Activated T-helper 2 cell treated with anti-CD3 and anti-CD28 coated beads, Interferon-gamma antibody, Interleukin-2, Interleukin-4, amounts not matched to agents 10 μg/mL and 5 μg/mL and 100 μg/mL, durations not matched to agents 14 hours and 24 hours and 36 hours (primary cell): ENCODE measurements around the gene MGMT. TPM values are rescaled to one million over a fixed set of nuclear protein-coding genes. Genes with fewer than 3 reads are reported as not detected.

ENCODE experiments used
- DNase-seq: peaks from one replicate; pipeline ENCODE4 v3.0.0; 2021; ENCODE audit warnings: low spot score
- H3K27ac Mint-ChIP-seq: one replicate; pipeline ENCODE4 v1.8.0; 2021; ENCODE audit warnings: mixed read lengths
- H3K27me3 Mint-ChIP-seq: one replicate; pipeline ENCODE4 v1.8.0; 2021; ENCODE audit warnings: low read depth, mixed read lengths
- H3K36me3 Mint-ChIP-seq: one replicate; pipeline ENCODE4 v1.8.0; 2021; ENCODE audit warnings: low read depth, mixed read lengths
- H3K4me1 Mint-ChIP-seq: one replicate; pipeline ENCODE4 v1.8.0; 2021; ENCODE audit warnings: low read depth, mixed read lengths
- H3K4me3 Mint-ChIP-seq: one replicate; pipeline ENCODE4 v1.8.0; 2021; ENCODE audit warnings: low read depth, mild to moderate bottlenecking, moderate library complexity, mixed read lengths
- H3K9me3 Mint-ChIP-seq: one replicate; pipeline ENCODE4 v1.8.0; 2021; ENCODE audit warnings: mixed read lengths
- intact Hi-C: fragments of 100-400 bp; cut with micrococcal nuclease; formaldehyde crosslinking; loops from one replicate; pipeline ENCODE4 v1.15.1; 2023
- total RNA-seq: library from RNA; stranded (reverse); gene quantifications from 2 replicates; pipeline ENCODE4 v1.2.3, GENCODE V29; 2022

The MGMT gene
- total RNA-seq, 1 donor from 2014 or later = 15.8 TPM

- Mint-ChIP-seq H3K4me1 (no peaks in the 10 kb centered on the region), H3K27me3 (no peaks in the 10 kb centered on the region), H3K4me3 (no peak overlapping the region), H3K27ac (no peak overlapping the region), H3K36me3 (no peaks in the 10 kb centered on the region), H3K9me3 (no peaks in the 10 kb centered on the region)
- DNase-seq = no peak
- intact Hi-C loops = no loop called here
Observed at GRCh38 chr10:129679207-129679606, 212.2 kb downstream of the MGMT start.

DNA sequence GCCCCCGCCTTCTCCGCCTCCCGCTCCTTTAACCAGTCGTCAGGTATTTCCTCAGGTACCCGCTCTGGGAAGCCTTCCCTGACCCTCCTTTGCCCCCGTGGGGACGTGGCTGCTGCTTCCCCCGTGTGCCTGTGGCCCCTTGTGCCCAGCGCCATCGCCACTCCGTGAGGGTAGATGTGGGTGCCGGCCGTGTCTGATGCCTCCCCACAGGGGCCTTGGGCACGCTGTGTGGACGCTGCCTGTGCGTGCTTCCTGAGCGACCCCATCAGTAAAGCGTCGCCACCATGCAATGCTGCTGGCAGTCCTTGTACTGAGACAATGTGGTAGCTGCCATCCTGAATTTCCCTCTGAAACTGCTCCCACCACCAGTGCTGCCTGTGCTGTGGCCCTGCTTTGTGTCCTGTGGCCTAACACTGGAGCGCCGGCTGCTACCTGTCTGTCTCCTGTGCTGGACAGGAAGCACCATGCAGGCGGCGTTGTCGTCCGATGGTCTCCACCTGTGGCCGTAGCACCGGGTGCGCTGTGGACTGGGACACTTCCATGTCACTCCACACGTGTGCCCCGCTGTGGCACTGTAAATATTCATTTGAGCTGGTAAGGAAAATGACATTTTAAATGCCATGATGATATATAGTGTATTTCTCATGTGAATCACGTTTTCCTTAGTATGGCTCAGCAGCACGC lies 213.8 kb downstream of the MGMT start:
- Mint-ChIP-seq H3K4me3 (no peak overlapping the region), H3K27ac (no peak overlapping the region)

GRCh38 chr10:129681856-129682255 lies 214.8 kb downstream of the MGMT start:
- H3K9me3 Mint-ChIP-seq = no peaks in the 10 kb centered on the region
- no peak overlapping the region for H3K27ac Mint-ChIP-seq
- no peak overlapping the region for H3K4me3 Mint-ChIP-seq
- H3K36me3 Mint-ChIP-seq = no peaks in the 10 kb centered on the region
- no peaks in the 10 kb centered on the region for H3K27me3 Mint-ChIP-seq
- intact Hi-C loops = no loop called here
- H3K4me1 Mint-ChIP-seq = no peaks in the 10 kb centered on the region
- no peak for DNase-seq

More for the DNA sequence above, 213.8 kb downstream of the MGMT start:
- no peaks in the 10 kb centered on the region for H3K9me3 Mint-ChIP-seq
- no peaks in the 10 kb centered on the region for H3K36me3 Mint-ChIP-seq
- no peak for DNase-seq
- H3K27me3 Mint-ChIP-seq = no peaks in the 10 kb centered on the region
- no peaks in the 10 kb centered on the region for H3K4me1 Mint-ChIP-seq
- intact Hi-C loops = no loop called here

DNA sequence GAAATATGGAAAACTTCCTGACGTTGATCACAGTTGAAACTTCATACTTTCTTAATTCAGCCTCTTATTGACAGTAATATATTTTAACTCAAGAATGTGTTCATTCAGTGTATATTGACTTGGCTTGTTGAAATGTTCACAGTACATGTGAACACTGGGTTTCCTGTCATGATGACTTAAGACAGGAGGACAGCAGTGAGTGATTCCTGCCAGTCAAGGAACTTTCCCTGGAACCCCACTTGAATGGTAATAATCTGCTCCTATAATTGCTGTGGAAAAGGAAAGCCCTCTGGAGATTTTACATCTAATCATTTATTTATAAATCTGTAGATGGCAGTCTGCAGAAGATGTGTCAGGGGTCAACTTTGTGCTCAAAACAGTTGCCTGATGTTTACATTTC lies 216.5 kb downstream of the MGMT start:
- H3K4me3 Mint-ChIP-seq = no peak overlapping the region
- no peak overlapping the region for H3K27ac Mint-ChIP-seq
- no peak for DNase-seq
- no peaks in the 10 kb centered on the region for H3K36me3 Mint-ChIP-seq
- intact Hi-C loops = no loop called here
- no peaks in the 10 kb centered on the region for H3K27me3 Mint-ChIP-seq
- no peaks in the 10 kb centered on the region for H3K9me3 Mint-ChIP-seq
- no peaks in the 10 kb centered on the region for H3K4me1 Mint-ChIP-seq

DNA sequence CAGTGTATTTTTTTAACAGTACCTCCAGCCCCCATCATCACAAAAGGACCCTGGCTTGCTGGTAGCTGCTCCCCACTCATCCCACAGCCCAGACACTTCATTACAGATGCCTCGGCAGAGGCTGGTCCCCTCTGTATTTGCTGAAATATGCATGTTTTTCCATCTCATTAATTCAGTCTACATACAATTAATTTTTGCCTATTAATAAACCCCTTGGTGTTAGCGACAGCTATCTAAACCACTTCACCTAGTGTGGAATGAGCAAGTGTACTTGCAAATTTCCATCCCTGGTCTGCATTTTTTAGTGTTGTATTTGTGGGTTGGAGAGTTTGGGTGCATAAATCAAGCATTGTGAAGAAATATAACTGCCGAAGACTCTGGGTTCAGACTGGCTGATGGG lies 216.9 kb downstream of the MGMT start:
- no peaks in the 10 kb centered on the region for H3K36me3 Mint-ChIP-seq
- DNase-seq = no peak
- H3K9me3 Mint-ChIP-seq = no peaks in the 10 kb centered on the region
- no peak overlapping the region for H3K27ac Mint-ChIP-seq
- intact Hi-C loops = no loop called here
- no peak overlapping the region for H3K4me3 Mint-ChIP-seq
- H3K27me3 Mint-ChIP-seq = no peaks in the 10 kb centered on the region
- no peaks in the 10 kb centered on the region for H3K4me1 Mint-ChIP-seq

DNA sequence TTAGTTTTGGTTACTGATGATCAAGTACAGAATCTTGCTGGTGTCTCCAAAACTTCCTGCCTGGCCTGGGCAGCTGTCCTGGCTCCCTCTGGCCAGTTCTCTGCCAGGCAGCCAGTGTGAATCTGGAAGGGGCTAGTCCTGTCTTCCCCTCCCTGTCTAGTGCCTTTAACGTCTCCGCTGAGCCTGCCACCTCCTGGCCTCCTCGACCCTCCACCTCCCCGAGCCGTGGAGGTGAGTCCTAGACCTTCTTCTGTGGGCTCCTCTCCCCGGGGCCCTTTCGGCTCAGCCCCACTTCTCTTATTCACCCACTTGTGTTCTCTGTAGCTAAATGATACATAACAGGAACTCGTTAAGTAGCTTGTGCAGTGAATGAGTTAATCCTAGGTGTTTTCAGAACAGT lies 218.2 kb downstream of the MGMT start:
- no peak overlapping the region for H3K4me3 Mint-ChIP-seq
- no peaks in the 10 kb centered on the region for H3K27me3 Mint-ChIP-seq
- intact Hi-C loops = no loop called here
- H3K4me1 Mint-ChIP-seq = no peaks in the 10 kb centered on the region
- H3K27ac Mint-ChIP-seq = no peak overlapping the region
- no peaks in the 10 kb centered on the region for H3K9me3 Mint-ChIP-seq
- H3K36me3 Mint-ChIP-seq = no peaks in the 10 kb centered on the region
- no peak for DNase-seq

DNA sequence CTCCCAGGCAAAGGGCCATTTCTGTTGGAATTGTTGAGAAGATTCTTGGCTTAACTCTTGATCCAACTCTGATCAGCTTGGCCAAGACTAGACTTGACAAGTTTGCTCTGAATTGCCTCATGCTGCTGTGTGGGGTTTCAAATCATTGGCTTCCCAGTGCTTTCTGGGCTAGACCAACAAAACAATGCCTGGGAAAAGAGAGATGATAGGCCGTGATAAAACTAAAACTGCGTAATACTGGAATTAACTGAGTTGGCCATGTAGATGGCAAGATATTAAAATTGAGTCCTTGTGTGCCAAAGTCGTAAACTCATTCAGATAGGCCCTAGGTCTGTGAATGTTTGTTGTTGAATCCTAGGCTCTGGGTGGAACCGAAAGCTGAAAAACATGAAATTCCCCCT lies 222.6 kb downstream of the MGMT start:
- Mint-ChIP-seq H3K4me3 (no peak overlapping the region), H3K27me3 (no peaks in the 10 kb centered on the region), H3K4me1 (no peaks in the 10 kb centered on the region), H3K36me3 (no peaks in the 10 kb centered on the region), H3K9me3 (no peaks in the 10 kb centered on the region), H3K27ac (no peak overlapping the region)
- DNase-seq = no peak
- intact Hi-C loops = no loop called here

GRCh38 chr10:129690248-129691070 lies 223.4 kb downstream of the MGMT start:
- H3K27me3 Mint-ChIP-seq = no peaks in the 10 kb centered on the region
- intact Hi-C loops = no loop called here
- no peaks in the 10 kb centered on the region for H3K4me1 Mint-ChIP-seq
- H3K36me3 Mint-ChIP-seq = no peaks in the 10 kb centered on the region
- H3K4me3 Mint-ChIP-seq = no peak overlapping the region
- H3K9me3 Mint-ChIP-seq = no peaks in the 10 kb centered on the region
- no peak overlapping the region for H3K27ac Mint-ChIP-seq
- no peak for DNase-seq

- Mint-ChIP-seq H3K9me3 (no peaks in the 10 kb centered on the region), H3K36me3 (no peaks in the 10 kb centered on the region), H3K4me1 (no peaks in the 10 kb centered on the region), H3K4me3 (no peak overlapping the region), H3K27ac (no peak overlapping the region), H3K27me3 (no peaks in the 10 kb centered on the region)
- intact Hi-C loops = no loop called here
- DNase-seq = no peak
Observed at GRCh38 chr10:129692695-129693094, 225.7 kb downstream of the MGMT start.

DNA sequence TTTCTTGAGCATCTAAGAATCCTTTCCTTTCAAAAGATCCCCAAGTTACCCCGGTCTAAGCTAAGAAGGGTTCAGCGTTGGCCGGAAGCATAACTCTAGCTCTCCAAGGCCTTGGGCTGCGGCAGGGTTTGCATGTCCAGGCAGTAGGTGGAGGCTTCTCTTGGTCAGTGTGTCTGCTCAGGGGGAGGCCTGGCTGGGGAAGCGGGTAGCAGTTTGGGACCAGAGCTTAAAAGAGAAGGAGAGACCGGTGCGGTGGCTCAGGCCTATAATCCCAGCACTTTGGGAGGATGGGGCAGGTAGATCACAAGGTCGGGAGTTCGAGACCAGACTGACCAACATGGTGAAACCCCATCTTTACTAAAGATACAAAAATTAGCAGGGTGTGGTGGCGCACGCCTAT lies 226.3 kb downstream of the MGMT start:
- Mint-ChIP-seq H3K27ac (no peak overlapping the region), H3K36me3 (no peaks in the 10 kb centered on the region)

DNA sequence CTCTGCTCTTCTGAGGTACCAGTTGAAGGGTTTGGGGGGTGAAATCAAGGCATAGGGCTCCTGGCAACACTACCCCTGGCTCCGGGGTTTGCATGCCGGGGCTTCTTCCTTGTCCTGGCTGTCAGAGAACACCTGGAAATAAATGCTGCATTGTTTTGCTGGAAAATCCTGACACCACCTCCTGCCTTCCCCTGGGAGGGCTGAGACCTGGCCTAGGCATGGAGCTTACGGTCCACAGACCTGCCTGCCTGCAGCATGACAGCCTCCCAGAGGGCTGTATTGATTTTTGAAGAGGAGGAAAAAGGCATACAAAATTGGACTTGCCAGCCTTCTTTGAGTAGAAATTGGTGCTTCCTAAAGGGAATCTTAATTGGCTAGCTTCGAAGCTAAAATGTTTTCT lies 227.1 kb downstream of the MGMT start:
- Mint-ChIP-seq H3K4me3 (no peak overlapping the region), H3K36me3 (no peaks in the 10 kb centered on the region)

More for the DNA sequence above, 226.3 kb downstream of the MGMT start:
- Mint-ChIP-seq H3K27me3 (no peaks in the 10 kb centered on the region), H3K4me1 (no peaks in the 10 kb centered on the region), H3K4me3 (no peak overlapping the region), H3K9me3 (no peaks in the 10 kb centered on the region)
- no peak for DNase-seq
- intact Hi-C loops = no loop called here

GRCh38 chr10:129694691-129695243 lies 227.7 kb downstream of the MGMT start:
- Mint-ChIP-seq H3K27me3 (no peaks in the 10 kb centered on the region), H3K4me1 (no peaks in the 10 kb centered on the region)
- intact Hi-C loops = no loop called here

More for the DNA sequence above, 227.1 kb downstream of the MGMT start:
- no peaks in the 10 kb centered on the region for H3K27me3 Mint-ChIP-seq
- no peak for DNase-seq
- intact Hi-C loops = no loop called here
- no peaks in the 10 kb centered on the region for H3K4me1 Mint-ChIP-seq
- H3K27ac Mint-ChIP-seq = no peak overlapping the region
- H3K9me3 Mint-ChIP-seq = no peaks in the 10 kb centered on the region

GRCh38 chr10:129695671-129696070 lies 228.6 kb downstream of the MGMT start:
- H3K9me3 Mint-ChIP-seq = no peaks in the 10 kb centered on the region
- DNase-seq = no peak
- no peak overlapping the region for H3K27ac Mint-ChIP-seq
- H3K4me1 Mint-ChIP-seq = no peaks in the 10 kb centered on the region
- no peak overlapping the region for H3K4me3 Mint-ChIP-seq
- intact Hi-C loops = no loop called here
- H3K36me3 Mint-ChIP-seq = no peaks in the 10 kb centered on the region
- H3K27me3 Mint-ChIP-seq = no peaks in the 10 kb centered on the region

More at GRCh38 chr10:129694691-129695243, 227.7 kb downstream of the MGMT start:
- no peaks in the 10 kb centered on the region for H3K36me3 Mint-ChIP-seq
- H3K9me3 Mint-ChIP-seq = no peaks in the 10 kb centered on the region
- no peak for DNase-seq
- no peak overlapping the region for H3K4me3 Mint-ChIP-seq
- H3K27ac Mint-ChIP-seq = no peak overlapping the region
